B cell (primary cell): ENCODE measurements around the gene EYS. TPM values are rescaled to one million over a fixed set of nuclear protein-coding genes. Genes with fewer than 3 reads are reported as not detected.
"Not testable (repeated sequence)": the region's sequence is repeated elsewhere in the genome, so short reads cannot be mapped to it uniquely, and the experiment has no call there.

Experiments
- ATAC-seq: fragments of 200-7000 bp; cut with Tn5 transposase; one replicate; pipeline ENCODE4 v1.10.0; 2021; ENCODE audit warnings: low read depth, mild to moderate bottlenecking, moderate number of reproducible peaks, moderate library complexity
- CTCF ChIA-PET: fragments of 350-600 bp; sonication (Branson Sonifier 250); formaldehyde crosslinking; loops from one replicate; lab custom pipeline; 2021; ENCODE audit warnings: antibody characterized with exemption, inconsistent platforms; lab: Charles Lee
- POLR2A ChIA-PET: fragments of 350-600 bp; sonication (Branson Sonifier 250); formaldehyde crosslinking; loops from one replicate; lab custom pipeline; 2021; ENCODE audit warnings: antibody characterized with exemption; lab: Charles Lee
- DNase-seq: peaks from one replicate; pipeline ENCODE4 v3.0.0; 2013
- H2AFZ ChIP-seq: 2 replicates; pipeline ENCODE4 v1.6.1; 2012; ENCODE audit warnings: mild to moderate bottlenecking, low read depth, low read length; ENCODE audit not compliant: insufficient read depth, poor library complexity, severe bottlenecking
- H3K27ac ChIP-seq, 2 donors: 1 replicate in 1 of 2; 2 replicates in 1 of 2; pipeline ENCODE4 v1.5.1; 2012 to 2013; ENCODE audit warnings: low read length in 2 of 2, mild to moderate bottlenecking in 2 of 2, moderate library complexity in 1 of 2
- H3K27me3 ChIP-seq, 4 experiments: fragments of 200-600 bp in 1 of 4; sonication (generic) in 1 of 4; replicated peaks in 1 of 4; 1 replicate in 2 of 4; 2 replicates in 2 of 4; pipeline versions ENCODE4 v1.6.1 to v1.7.0; 2013 to 2016; ENCODE audit warnings: low read length in 3 of 4, mild to moderate bottlenecking in 2 of 4, mixed read lengths in 1 of 4, moderate library complexity in 1 of 4; ENCODE audit not compliant: insufficient read depth in 4 of 4, control insufficient read depth in 3 of 4; ENCODE audit errors: control extremely low read depth in 1 of 4
- H3K36me3 ChIP-seq, 2 experiments: replicated peaks in 1 of 2; 1 replicate in 1 of 2; 2 replicates in 1 of 2; pipeline versions ENCODE4 v1.6.1 to v1.7.1; 2013; ENCODE audit warnings: low read length in 1 of 2; ENCODE audit not compliant: insufficient read depth in 2 of 2, control insufficient read depth in 1 of 2; ENCODE audit errors: control extremely low read depth in 1 of 2, extremely low read depth in 1 of 2
- H3K4me1 ChIP-seq, 2 donors: fragments of 200-600 bp in 1 of 2; sonication (generic) in 1 of 2; 1 replicate in 1 of 2; 2 replicates in 1 of 2; pipeline versions ENCODE4 v1.5.1 to v1.6.1; 2013 to 2017; ENCODE audit warnings: low read length in 2 of 2; ENCODE audit not compliant: control insufficient read depth in 2 of 2, insufficient read depth in 2 of 2
- H3K4me2 ChIP-seq: replicated peaks from 2 replicates; pipeline ENCODE3; 2012; ENCODE audit warnings: mild to moderate bottlenecking, low read depth, low read length; ENCODE audit not compliant: poor library complexity, severe bottlenecking
- H3K4me3 ChIP-seq, 5 experiments: fragments of 200-600 bp in 1 of 5; sonication (generic) in 1 of 5; 1 replicate in 3 of 5; 2 replicates in 2 of 5; pipeline versions ENCODE4 v1.5.1 to v1.7.0; 2011 to 2016; ENCODE audit warnings: low read length in 4 of 5, mild to moderate bottlenecking in 4 of 5, low read depth in 2 of 5, control low read depth in 1 of 5, moderate library complexity in 1 of 5; ENCODE audit not compliant: insufficient read depth in 1 of 5; ENCODE audit errors: control extremely low read depth in 1 of 5, extremely low read depth in 1 of 5
- H3K79me2 ChIP-seq: fragments of 200-600 bp; sonication (generic); one replicate; pipeline ENCODE4 v1.6.0; 2016; ENCODE audit warnings: low read length; ENCODE audit not compliant: control insufficient read depth, insufficient read depth
- H3K9ac ChIP-seq: fragments of 200-600 bp; sonication (generic); 2 replicates; pipeline ENCODE4 v1.6.1; 2017; ENCODE audit warnings: mild to moderate bottlenecking, low read length, moderate library complexity
- H3K9me3 ChIP-seq, 3 donors: one replicate each; pipeline versions ENCODE4 v1.6.1 to v1.7.1; 2013; ENCODE audit warnings: low read length in 2 of 3; ENCODE audit not compliant: control insufficient read depth in 2 of 3, insufficient read depth in 1 of 3; ENCODE audit errors: control extremely low read depth in 1 of 3
- H4K20me1 ChIP-seq: 2 replicates; pipeline ENCODE4 v1.6.0; 2012; ENCODE audit warnings: mild to moderate bottlenecking, low read length; ENCODE audit not compliant: insufficient read depth, control insufficient read depth, poor library complexity, severe bottlenecking
- H3K27ac Mint-ChIP-seq: one replicate; pipeline ENCODE4 v1.8.0; 2021; ENCODE audit warnings: mixed read lengths
- H3K27me3 Mint-ChIP-seq: one replicate; pipeline ENCODE4 v1.8.0; 2021; ENCODE audit warnings: mixed read lengths
- H3K4me1 Mint-ChIP-seq: one replicate; pipeline ENCODE4 v1.8.0; 2021; ENCODE audit warnings: mixed read lengths
- H3K4me3 Mint-ChIP-seq: one replicate; pipeline ENCODE4 v1.8.0; 2021; ENCODE audit warnings: mixed read lengths
- H3K9me3 Mint-ChIP-seq: one replicate; pipeline ENCODE4 v1.8.0; 2022; ENCODE audit warnings: mixed read lengths; ENCODE audit not compliant: insufficient read depth
- EZH2 ChIP-seq: IDR thresholded peaks from 2 replicates; pipeline ENCODE4 v1.6.1; 2012; ENCODE audit warnings: borderline replicate concordance, low read depth, mild to moderate bottlenecking, moderate library complexity, low read length; ENCODE audit not compliant: insufficient read depth, poor library complexity, severe bottlenecking
- WGBS: methylation state at CpG from one replicate; pipeline ENCODE4 v1.1.5; 2013; ENCODE audit warnings: missing lambda C conversion rate; ENCODE audit not compliant: insufficient coverage; 5-methylcytosine and 5-hydroxymethylcytosine counted together
- intact Hi-C: fragments of 100-400 bp; cut with micrococcal nuclease; formaldehyde crosslinking; loops from one replicate; pipeline ENCODE4 v1.10.0; 2022
- polyA plus RNA-seq: library from polyadenylated mRNA; depleted of rRNA; stranded (reverse); fragments of >200 nt; gene quantifications from 2 replicates; pipeline ENCODE4 v1.2.3, GENCODE V29; 2012
- total RNA-seq, 2 donors: library from RNA; stranded (reverse); fragments of 120-200 nt in 1 of 2; gene quantifications; 1 replicate in 1 of 2; 2 replicates in 1 of 2; pipeline versions ENCODE4 v1.2.3 to v1.2.4, GENCODE V29; 2013 to 2022
- TF ChIP-seq, protein P1 (sequence below): fragments of 200-600 bp; IDR thresholded peaks from one replicate; pipeline ENCODE4 v1.8.0; 2022; ENCODE audit warnings: antibody characterized with exemption, mild to moderate bottlenecking

The EYS gene
- total and polyA plus RNA-seq, 2 donors (not counting 1 experiment from before 2014, with no cell fraction given): not detected

DNA sequence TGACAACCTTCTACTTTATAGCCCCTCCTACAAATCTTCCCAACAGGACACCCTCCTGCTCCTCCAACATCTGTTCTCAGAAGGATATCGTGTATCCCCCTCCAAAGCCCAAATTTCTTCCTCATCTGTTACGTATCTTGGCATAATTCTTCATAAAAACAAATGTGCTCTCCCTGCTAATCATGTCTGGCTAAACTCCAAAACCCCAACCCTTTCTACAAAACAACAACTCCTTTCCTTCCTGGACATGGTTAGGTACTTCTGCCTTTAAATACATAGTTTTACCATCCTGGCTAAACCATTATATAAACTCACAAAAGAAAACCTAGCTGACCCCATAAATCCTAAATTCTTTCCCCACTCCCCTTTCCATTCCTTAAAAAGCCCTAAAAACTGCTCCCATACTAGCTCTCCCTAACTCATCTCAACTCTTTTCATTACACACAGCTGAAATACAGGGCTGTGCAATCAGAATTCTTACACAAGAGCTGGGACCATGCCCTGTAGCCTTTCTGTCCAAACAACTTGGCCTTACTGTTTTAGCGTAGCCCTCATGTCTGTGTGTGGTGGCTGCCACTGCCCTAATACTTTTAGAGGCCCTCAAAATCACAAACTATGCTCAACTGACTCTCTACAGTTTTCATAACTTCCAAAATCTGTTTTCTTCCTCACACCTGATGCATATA lies 1753.5 kb downstream of the EYS start:
- CTCF ChIA-PET: not testable (repeated sequence)

GRCh38 chr6:63947792-63948529 lies 1759.1 kb downstream of the EYS start:
- Histone ChIP-seq H3K9me3 (no peaks in the 10 kb centered on the region), H3K27me3 (no peaks in the 10 kb centered on the region), H3K9ac (no peak overlapping the region), H3K4me3 (no peak overlapping the region), H3K79me2 (no peaks in the 10 kb centered on the region), H4K20me1 (no peaks in the 10 kb centered on the region), H3K27ac (no peak overlapping the region), H3K36me3 (no peaks in the 10 kb centered on the region), H3K4me1 (no peaks in the 10 kb centered on the region), H3K4me2 (no peak overlapping the region), H2AFZ (no peak overlapping the region)
- no CpG with 5 or more reads among the region's 3 CpGs for WGBS
- Mint-ChIP-seq H3K4me1 (no peaks in the 10 kb centered on the region), H3K9me3 (no peaks in the 10 kb centered on the region), H3K27ac (no peak overlapping the region), H3K27me3 (no peaks in the 10 kb centered on the region), H3K4me3 (no peak overlapping the region)
- TF ChIP-seq, protein P1, sequence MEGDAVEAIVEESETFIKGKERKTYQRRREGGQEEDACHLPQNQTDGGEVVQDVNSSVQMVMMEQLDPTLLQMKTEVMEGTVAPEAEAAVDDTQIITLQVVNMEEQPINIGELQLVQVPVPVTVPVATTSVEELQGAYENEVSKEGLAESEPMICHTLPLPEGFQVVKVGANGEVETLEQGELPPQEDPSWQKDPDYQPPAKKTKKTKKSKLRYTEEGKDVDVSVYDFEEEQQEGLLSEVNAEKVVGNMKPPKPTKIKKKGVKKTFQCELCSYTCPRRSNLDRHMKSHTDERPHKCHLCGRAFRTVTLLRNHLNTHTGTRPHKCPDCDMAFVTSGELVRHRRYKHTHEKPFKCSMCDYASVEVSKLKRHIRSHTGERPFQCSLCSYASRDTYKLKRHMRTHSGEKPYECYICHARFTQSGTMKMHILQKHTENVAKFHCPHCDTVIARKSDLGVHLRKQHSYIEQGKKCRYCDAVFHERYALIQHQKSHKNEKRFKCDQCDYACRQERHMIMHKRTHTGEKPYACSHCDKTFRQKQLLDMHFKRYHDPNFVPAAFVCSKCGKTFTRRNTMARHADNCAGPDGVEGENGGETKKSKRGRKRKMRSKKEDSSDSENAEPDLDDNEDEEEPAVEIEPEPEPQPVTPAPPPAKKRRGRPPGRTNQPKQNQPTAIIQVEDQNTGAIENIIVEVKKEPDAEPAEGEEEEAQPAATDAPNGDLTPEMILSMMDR: no peak
- TF ChIP-seq EZH2: no peak
- CTCF ChIA-PET: no interaction called here
- POLR2A ChIA-PET: no interaction called here
- intact Hi-C loops: no loop called here
- ATAC-seq: no peak
- DNase-seq: no peak

More for the DNA sequence above, 1753.5 kb downstream of the EYS start:
- H3K4me3 ChIP-seq, H3K4me1 Mint-ChIP-seq, H3K79me2 ChIP-seq, POLR2A ChIA-PET, DNase-seq, H3K9ac ChIP-seq, H3K9me3 ChIP-seq, H3K27ac ChIP-seq, H3K36me3 ChIP-seq, H3K4me3 Mint-ChIP-seq, H4K20me1 ChIP-seq, intact Hi-C loops, ATAC-seq, H3K9me3 Mint-ChIP-seq, H3K27ac Mint-ChIP-seq, H3K4me2 ChIP-seq, H2AFZ ChIP-seq, H3K27me3 ChIP-seq, H3K27me3 Mint-ChIP-seq, H3K4me1 ChIP-seq: not testable (repeated sequence)
- WGBS: 42% methylated on average over 3 of the region's 3 CpGs
